Smooth muscle cell of the brain vasculature (primary cell): ENCODE results near the gene NCKAP5.

Source experiments
- DNase-seq: peaks from one replicate; pipeline ENCODE4 v3.0.0-alpha.2; 2012; ENCODE audit warnings: low read depth, low spot score

Gene NCKAP5

DNA sequence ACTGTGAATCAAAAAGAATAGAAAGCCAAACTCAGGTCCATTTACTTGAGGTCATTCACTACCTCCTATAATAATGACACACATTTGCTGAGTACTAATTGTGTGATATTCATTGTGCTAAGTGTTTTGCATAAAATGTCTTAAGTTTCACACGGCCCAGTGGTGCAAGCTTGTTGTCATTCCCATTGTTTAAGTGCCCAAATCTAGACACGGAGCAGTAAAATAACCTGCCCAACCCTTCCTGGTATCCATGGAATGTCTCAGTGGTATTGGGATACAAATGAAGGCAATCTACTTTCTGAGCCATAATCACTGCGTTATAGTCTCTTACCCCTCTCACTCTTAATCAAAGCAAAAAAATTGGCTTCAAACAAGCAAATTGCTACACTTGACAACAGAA, 233.3 kb downstream of the NCKAP5 start:
- no peak for DNase-seq

DNA sequence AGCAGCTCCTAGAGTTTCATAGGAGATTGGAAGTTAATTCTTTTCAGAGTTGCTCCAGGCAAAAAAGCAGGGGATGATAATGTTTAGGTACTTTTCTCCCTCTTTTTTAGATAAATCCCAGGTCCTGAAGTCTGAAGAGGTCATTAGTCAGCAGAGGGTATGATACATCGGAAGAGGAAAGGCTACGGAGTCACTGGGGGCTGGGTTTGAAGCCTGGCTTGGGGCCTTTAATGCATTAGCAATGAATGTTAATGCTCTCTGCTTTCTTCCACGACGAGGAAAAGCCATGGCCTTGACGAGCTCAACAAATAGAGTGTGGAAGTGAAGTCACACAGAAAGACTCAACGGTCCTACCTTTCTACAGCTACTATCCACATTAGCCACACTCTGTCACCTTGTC, 235.1 kb downstream of the NCKAP5 start:
- no peak for DNase-seq

GRCh38 chr2:133331436-133331835, 236.8 kb downstream of the NCKAP5 start:
- DNase-seq: no peak

- peak; percentile 15 for DNase-seq
These were observed 241.4 kb downstream of the NCKAP5 start for GRCh38 chr2:133326652-133327397.

- DNase-seq: peak; percentile 12
These were observed 244.1 kb downstream of the NCKAP5 start for GRCh38 chr2:133324150-133324561.

DNA sequence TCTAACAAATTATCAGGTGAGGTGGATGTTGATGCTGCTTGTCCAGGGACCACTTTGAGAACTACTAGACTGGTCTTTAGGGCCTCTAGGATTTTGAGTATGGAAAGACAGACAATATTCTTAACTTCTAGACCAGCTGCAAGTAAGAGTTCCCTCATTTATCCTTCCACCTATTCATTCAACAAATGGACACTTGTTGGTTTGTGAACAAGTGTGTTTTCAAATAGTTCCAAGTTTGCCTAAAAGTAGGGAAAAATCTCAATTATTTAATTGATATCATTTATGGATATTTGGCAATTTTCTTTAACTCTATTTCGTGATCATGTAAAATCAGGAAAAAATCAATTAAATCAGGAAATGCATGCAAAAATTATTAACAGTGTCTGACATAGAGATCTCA, 245.4 kb downstream of the NCKAP5 start:
- no peak for DNase-seq

DNA sequence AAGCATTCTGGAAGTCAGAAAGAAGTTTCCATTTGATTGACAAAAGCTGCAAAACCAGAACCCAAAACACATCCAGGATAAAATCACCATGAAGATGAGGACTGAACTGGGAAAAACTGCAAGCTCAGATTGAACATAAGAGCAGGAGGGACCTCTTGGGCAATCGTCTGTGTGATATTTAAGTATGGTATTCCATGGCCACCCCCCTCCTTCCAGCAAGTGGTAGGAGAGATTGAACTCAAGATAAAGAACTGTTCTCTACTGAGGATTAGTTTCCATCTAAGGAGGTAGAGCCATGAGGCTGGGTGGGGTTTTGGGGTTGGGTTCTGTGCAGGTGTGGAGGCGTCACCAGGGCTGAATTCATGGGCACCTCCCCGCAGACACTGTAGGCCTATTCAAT, 251.1 kb downstream of the NCKAP5 start:
- no peak for DNase-seq

DNA sequence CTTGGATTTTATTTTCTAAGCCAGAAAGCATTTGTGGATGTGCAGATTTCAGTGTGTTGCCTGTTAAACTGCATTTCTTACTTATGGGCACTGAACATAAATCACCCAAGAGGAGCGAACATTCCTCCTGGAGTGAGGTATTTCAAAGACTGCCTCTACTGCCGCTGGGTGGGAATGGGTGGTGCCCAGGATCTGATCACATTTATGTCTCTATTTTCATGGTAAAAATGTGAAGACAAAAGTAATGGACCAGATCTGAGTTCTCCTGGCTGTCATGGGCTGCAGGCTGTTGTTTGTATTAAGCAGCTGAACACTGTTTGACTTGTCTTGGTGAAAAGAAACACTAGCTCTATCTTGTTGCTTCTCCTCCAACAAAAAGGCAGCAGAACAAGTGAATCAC, 251.7 kb downstream of the NCKAP5 start:
- no peak for DNase-seq

GRCh38 chr2:133315280-133315679, 253.0 kb downstream of the NCKAP5 start:
- no peak for DNase-seq

DNA sequence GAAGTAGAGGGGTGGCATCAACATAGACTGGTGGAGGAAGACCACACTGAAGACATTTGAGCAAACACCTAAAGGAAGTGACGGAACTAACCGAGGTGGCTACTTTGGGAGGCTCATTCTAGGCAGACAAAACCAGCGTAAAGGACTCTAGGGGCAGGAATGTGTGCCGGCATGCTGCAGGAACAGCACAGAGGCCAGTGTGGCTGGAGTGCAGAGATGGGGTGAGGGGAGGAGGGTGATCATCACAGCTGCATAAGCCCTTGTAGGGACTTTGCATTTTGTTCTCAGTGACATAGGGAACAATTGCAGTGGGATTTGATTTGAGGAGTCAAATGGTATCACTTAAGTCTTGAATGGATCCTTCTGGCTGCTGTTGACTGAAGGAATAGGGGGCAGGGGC, 253.5 kb downstream of the NCKAP5 start:
- DNase-seq: no peak

- no peak for DNase-seq
These were observed 256.1 kb downstream of the NCKAP5 start for GRCh38 chr2:133312038-133312729.

- no peak for DNase-seq
These were observed 262.0 kb downstream of the NCKAP5 start for GRCh38 chr2:133306236-133306635.

DNA sequence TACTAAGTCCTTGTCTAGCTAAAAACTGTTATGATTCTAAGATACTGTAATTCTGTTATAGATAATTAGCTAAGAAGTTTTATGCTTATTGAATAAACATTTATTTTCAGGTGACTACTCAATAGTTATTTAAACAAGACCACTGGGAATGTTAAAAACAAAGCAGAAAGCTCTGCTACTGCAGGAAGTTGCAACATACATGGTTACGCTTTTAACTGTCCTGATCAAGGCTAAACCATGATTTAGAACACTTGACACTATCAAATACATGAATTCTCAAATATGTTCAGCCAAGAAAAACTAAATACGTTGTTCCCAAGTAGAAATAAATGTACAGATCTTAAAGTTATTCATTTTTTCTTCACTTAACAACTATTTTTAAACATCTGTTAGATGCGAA, 263.9 kb downstream of the NCKAP5 start:
- DNase-seq: no peak

DNA sequence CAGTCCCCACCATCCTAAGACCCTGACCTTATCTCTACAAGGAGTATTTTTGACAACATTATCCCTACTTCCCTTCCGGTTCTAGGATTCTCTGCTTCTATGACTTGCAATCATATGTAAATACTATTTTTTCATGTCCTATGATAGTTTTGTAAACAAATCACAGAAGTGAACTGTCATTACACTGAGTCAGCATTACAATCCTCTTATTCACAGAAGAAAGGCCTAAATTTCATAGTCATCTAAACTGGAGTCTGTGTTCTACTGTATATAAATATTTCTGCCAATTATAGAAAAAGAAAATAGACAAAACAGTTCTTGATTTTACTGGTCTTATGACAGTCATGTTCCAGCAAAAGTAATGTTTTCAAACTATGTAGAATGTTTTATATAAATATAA, 265.1 kb downstream of the NCKAP5 start:
- no peak for DNase-seq

GRCh38 chr2:133296401-133296800, 271.9 kb downstream of the NCKAP5 start:
- no peak for DNase-seq

GRCh38 chr2:133293544-133294353, 274.5 kb downstream of the NCKAP5 start:
- DNase-seq: no peak

DNA sequence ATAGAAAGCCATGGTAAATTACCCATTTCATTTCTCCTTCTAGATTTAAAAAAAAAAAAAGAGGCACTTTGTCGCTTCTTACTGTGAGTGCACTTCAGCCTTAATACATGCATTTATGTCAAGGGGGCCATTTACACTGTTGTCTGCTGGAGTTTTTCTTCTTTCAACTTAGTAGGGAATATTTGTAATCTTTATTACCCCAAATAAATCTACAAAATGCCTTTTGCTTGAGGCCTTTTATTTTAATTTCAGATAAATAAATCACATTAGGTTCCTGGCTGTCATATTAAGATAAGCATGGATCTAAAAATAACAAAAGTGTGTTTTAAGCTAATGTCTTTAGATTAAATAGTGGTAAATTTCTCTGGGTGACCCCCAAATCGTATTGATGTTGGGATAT, 276.0 kb downstream of the NCKAP5 start:
- DNase-seq: no peak

- DNase-seq: no peak
These were observed 280.6 kb downstream of the NCKAP5 start for GRCh38 chr2:133287709-133288108.

DNA sequence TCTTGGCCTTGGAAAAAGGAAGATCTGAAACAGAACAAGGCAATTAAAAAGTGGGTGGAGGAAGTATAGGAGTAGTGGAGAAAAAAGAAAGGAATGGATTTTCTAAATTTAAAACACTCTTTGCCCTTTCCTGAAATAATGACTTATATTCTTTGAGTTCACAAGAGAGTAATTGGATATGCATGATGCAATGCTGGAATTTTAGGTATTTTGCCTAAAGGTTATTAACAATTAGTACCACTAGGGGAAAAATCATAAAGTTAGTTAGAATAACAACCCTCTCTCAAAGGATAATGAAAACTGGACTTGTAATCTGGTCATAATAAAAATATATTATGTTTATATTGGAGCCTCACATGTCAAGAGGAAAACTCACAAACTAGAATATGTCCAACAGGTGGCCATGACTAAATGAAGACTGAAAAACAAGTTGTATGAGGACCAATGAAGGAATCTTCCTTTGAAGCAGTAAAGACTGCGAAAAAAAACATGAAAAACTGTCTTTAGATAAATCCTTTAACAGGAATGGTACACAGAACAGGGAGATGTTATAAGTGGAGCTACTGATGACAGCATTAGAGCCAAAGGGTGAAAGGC, 281.8 kb downstream of the NCKAP5 start:
- DNase-seq: no peak

- no peak for DNase-seq
These were observed 295.2 kb downstream of the NCKAP5 start for GRCh38 chr2:133273031-133273430.

GRCh38 chr2:133271105-133271504, 297.2 kb downstream of the NCKAP5 start:
- peak; percentile 9 for DNase-seq

DNA sequence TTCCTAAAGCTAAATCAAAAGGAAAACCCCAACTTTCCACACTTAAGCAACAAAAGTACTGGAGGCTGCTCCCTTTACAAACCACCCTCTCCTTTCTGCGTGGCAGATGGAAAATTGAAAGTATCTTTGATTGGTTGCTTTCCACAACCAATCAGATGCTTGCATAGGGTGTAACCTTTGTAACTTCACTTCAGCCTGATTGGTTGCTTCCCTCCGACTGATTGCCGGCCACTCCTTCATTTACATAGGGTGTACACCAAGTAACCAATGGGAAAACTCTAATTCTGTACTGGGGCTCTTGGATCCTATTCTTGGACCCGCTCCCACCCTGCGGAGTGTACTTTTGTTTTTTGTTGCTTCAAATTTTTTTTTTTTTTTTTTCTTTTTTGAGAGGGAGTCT, 297.7 kb downstream of the NCKAP5 start:
- no peak for DNase-seq
